HepG2 (cell line): ENCODE results near the gene SELL. TPM values are rescaled to one million over a fixed set of nuclear protein-coding genes. Genes with fewer than 3 reads are reported as not detected.

Source experiments
- GFI1 ChIP-seq: sonication (generic); formaldehyde crosslinking; IDR thresholded peaks from 2 replicates; pipeline ENCODE4 v1.5.0; 2020; ENCODE audit warnings: missing genetic modification reagents, mild to moderate bottlenecking, borderline replicate concordance
- SNAPC4 ChIP-seq: sonication (generic); formaldehyde crosslinking; IDR thresholded peaks from 2 replicates; pipeline ENCODE4 v1.4.0; 2020; ENCODE audit warnings: mild to moderate bottlenecking, missing genetic modification reagents
- TCF7 ChIP-seq: sonication (generic); IDR thresholded peaks from 2 replicates; pipeline ENCODE4 v1.6.1; 2016; ENCODE audit warnings: antibody characterized with exemption, low read depth
- UBTF ChIP-seq: sonication (generic); formaldehyde crosslinking; IDR thresholded peaks from 2 replicates; pipeline ENCODE4 v1.4.0; 2020; ENCODE audit warnings: mild to moderate bottlenecking, missing genetic modification reagents
- ZBTB26 ChIP-seq: IDR thresholded peaks from 2 replicates; pipeline ENCODE4 v1.6.1; 2016; ENCODE audit warnings: missing compliant biosample characterization, missing genetic modification reagents, borderline replicate concordance
- ZNF503 ChIP-seq: sonication (generic); formaldehyde crosslinking; IDR thresholded peaks from 2 replicates; pipeline ENCODE4 v1.4.0; 2020; ENCODE audit warnings: missing genetic modification reagents
- ZNF572 ChIP-seq: sonication (generic); formaldehyde crosslinking; IDR thresholded peaks from 2 replicates; pipeline ENCODE4 v1.5.1; 2020; ENCODE audit warnings: mild to moderate bottlenecking, missing genetic modification reagents
- ZNF883 ChIP-seq: sonication (generic); formaldehyde crosslinking; IDR thresholded peaks from 2 replicates; pipeline ENCODE4 v1.5.1; 2020; ENCODE audit warnings: mild to moderate bottlenecking, missing genetic modification reagents; ENCODE audit errors: not compliant biosample characterization
- polyA plus RNA-seq, 8 experiments: library from polyadenylated mRNA; depleted of rRNA in 3 of 8; stranded (reverse) in 7 of 8; unstranded in 1 of 8; fragments of >200 nt; fragmentation: Illumina TruSeq in 4 of 8; extraction: Trizol in 4 of 8; gene quantifications; 2 replicates each; pipeline versions ENCODE4 v1.2.1 to v1.2.3, GENCODE V29; 2011 to 2016; ENCODE audit warnings: low read depth in 4 of 8, missing spikeins in 1 of 8, mixed read lengths in 1 of 8; ENCODE audit not compliant: insufficient read depth in 1 of 8
- total RNA-seq, 5 experiments: library from RNA; depleted of rRNA; stranded (reverse); fragments of >200 nt; fragmentation: Illumina TruSeq; extraction: Trizol; gene quantifications; 2 replicates each; pipeline ENCODE4 v1.2.3, GENCODE V29; 2016; ENCODE audit warnings: low read depth in 1 of 5

The SELL gene
- total and polyA plus RNA-seq, 2 of the 13 experiments (the other 11 are each of a cell fraction or from before 2014, with no cell fraction given), result 0.13 to 0.18 TPM

- TF ChIP-seq SNAPC4 (CRISPR knock-in tag) (no peak), ZNF883 (CRISPR knock-in tag) (no peak), ZBTB26 (no peak), ZNF503 (CRISPR knock-in tag) (no peak), GFI1 (CRISPR knock-in tag) (no peak), ZNF572 (CRISPR knock-in tag) (no peak), TCF7 (no peak), UBTF (no peak)
Observed at GRCh38 chr1:169707912-169708604, 3.4 kb downstream of the SELL start (continued).
